ENCODE data around the gene SLC66A3.

SLC66A3 gene

GRCh38 chr2:11132036-11132671 lies 23.1 kb upstream of the SLC66A3 start:
- DNase-seq = no peak
- H3K4me3 ChIP-seq = peak overlapping the region; percentile 55 to 57
- H3K9me3 ChIP-seq = no peaks in the 10 kb centered on the region
- TF ChIP-seq CTCF (IDR thresholded peaks at IDR 0.05) = no peak
- intact Hi-C loops (cut with DNase I; ENCODE audit: low total_unique reads) = loop anchor here (5.0 to 10.0 kb wide), 3 partner anchors 53 to 313 kb away; no protein-coding TSS in a partner anchor
- H3K4me1 ChIP-seq = peaks cover 0 to 23% (median 19%) of the 10 kb centered on the region in 4 donors
- no peaks in the 10 kb centered on the region for H3K36me3 ChIP-seq
- H3K27me3 ChIP-seq = peaks cover 0 to 2% of the 10 kb centered on the region in 2 donors
- no peak overlapping the region for H3K27ac ChIP-seq

- no peak for TF ChIP-seq CTCF (IDR thresholded peaks at IDR 0.05)
- intact Hi-C loops (cut with DNase I; ENCODE audit: low total_unique reads) = loop anchor here (5.0 to 10.0 kb wide), 3 partner anchors 51 to 311 kb away; no protein-coding TSS in a partner anchor
- H3K27ac ChIP-seq = no peak overlapping the region
Measured at GRCh38 chr2:11133238-11133935, 21.9 kb upstream of the SLC66A3 start.

GRCh38 chr2:11133936-11134320 lies 21.3 kb upstream of the SLC66A3 start:
- no peak overlapping the region for H3K27ac ChIP-seq
- intact Hi-C loops (cut with DNase I; ENCODE audit: low total_unique reads) = loop anchor here (5.0 to 10.0 kb wide), 3 partner anchors 51 to 311 kb away; no protein-coding TSS in a partner anchor
- H3K36me3 ChIP-seq = no peaks in the 10 kb centered on the region
- peaks cover 0 to 23% (median 19%) of the 10 kb centered on the region in 4 donors for H3K4me1 ChIP-seq
- no peaks in the 10 kb centered on the region for H3K9me3 ChIP-seq
- no peak for DNase-seq
- no peak for TF ChIP-seq CTCF (IDR thresholded peaks at IDR 0.05)
- peak overlapping the region; percentile 55 to 57 for H3K4me3 ChIP-seq
- H3K27me3 ChIP-seq = peaks cover 0 to 2% of the 10 kb centered on the region in 2 donors

More at GRCh38 chr2:11133238-11133935, 21.9 kb upstream of the SLC66A3 start:
- Histone ChIP-seq H3K4me1 (peaks cover 0 to 23% (median 19%) of the 10 kb centered on the region in 4 donors), H3K36me3 (no peaks in the 10 kb centered on the region), H3K9me3 (no peaks in the 10 kb centered on the region), H3K4me3 (peak overlapping the region; percentile 55 to 57), H3K27me3 (peaks cover 0 to 2% of the 10 kb centered on the region in 2 donors)
- no peak for DNase-seq

GRCh38 chr2:11134349-11134748 lies 20.9 kb upstream of the SLC66A3 start:
- H3K4me3 ChIP-seq = no peak overlapping the region
- DNase-seq = no peak
- no peaks in the 10 kb centered on the region for H3K36me3 ChIP-seq
- peaks cover 0 to 2% of the 10 kb centered on the region in 2 donors for H3K27me3 ChIP-seq
- no peak overlapping the region for H3K27ac ChIP-seq
- no peaks in the 10 kb centered on the region for H3K9me3 ChIP-seq
- H3K4me1 ChIP-seq = peaks cover 0 to 23% (median 19%) of the 10 kb centered on the region in 4 donors
- intact Hi-C loops (cut with DNase I; ENCODE audit: low total_unique reads) = loop anchor here (5.0 to 10.0 kb wide), 3 partner anchors 50 to 310 kb away; no protein-coding TSS in a partner anchor
- TF ChIP-seq CTCF (IDR thresholded peaks at IDR 0.05) = no peak

- H3K27me3 ChIP-seq = peaks cover 0 to 11% of the 10 kb centered on the region in 2 donors
- intact Hi-C loops (cut with DNase I; ENCODE audit: low total_unique reads) = no loop called here
- H3K9me3 ChIP-seq = no peaks in the 10 kb centered on the region
- H3K4me1 ChIP-seq = no peaks in the 10 kb centered on the region
- H3K4me3 ChIP-seq = no peak overlapping the region
- DNase-seq = no peak
- no peaks in the 10 kb centered on the region for H3K36me3 ChIP-seq
- no peak overlapping the region for H3K27ac ChIP-seq
- TF ChIP-seq CTCF (IDR thresholded peaks at IDR 0.05) = no peak
Measured at GRCh38 chr2:11140492-11140891, 14.8 kb upstream of the SLC66A3 start.
